ENCODE results near the gene SERPINA1. TPM values are rescaled to one million over a fixed set of nuclear protein-coding genes. Genes with fewer than 3 reads are reported as not detected.

The SERPINA1 gene
- total and polyA plus RNA-seq, 10 of the 15 experiments (the other 5 are each of a cell fraction or from before 2014, with no cell fraction given), result 0.16 to 6.6 (median 0.53) TPM

GRCh38 chr14:94376976-94377865 lies 11.2 kb downstream of the SERPINA1 start:
- Histone ChIP-seq H3K27me3 (replicated peaks in 1 of 2; ENCODE audit: control insufficient read depth in 2 of 2, insufficient read depth in 2 of 2, low read length in 1 of 2) (no peaks in the 10 kb centered on the region; a peak in 2 of 4 replicates), H3K27ac (ENCODE audit: control insufficient read depth, insufficient read depth) (no peak overlapping the region), H3K4me1 (ENCODE audit: control insufficient read depth, insufficient read depth, low read length) (no peaks in the 10 kb centered on the region), H3K4me3 (no peak overlapping the region), H3K9ac (ENCODE audit: control insufficient read depth, insufficient read depth, low read length) (no peak overlapping the region), H2AFZ (ENCODE audit: control insufficient read depth, low read depth, low read length) (no peak overlapping the region), H4K20me1 (ENCODE audit: control insufficient read depth, insufficient read depth) (no peaks in the 10 kb centered on the region), H3K9me3 (replicated peaks; ENCODE audit: control insufficient read depth, insufficient read depth, low read length) (no peaks in the 10 kb centered on the region), H3K79me2 (ENCODE audit: control insufficient read depth, insufficient read depth, low read length) (no peaks in the 10 kb centered on the region), H3K36me3 (ENCODE audit: control insufficient read depth in 2 of 2, insufficient read depth in 2 of 2, low read length in 1 of 2) (no peaks in the 10 kb centered on the region), H3K4me2 (ENCODE audit: control insufficient read depth, insufficient read depth) (no peak overlapping the region)
- intact Hi-C loops (cut with micrococcal nuclease; ENCODE audit: unreplicated experiment) (no loop called here), in situ Hi-C loops (cut with MboI) (no loop called here)
- no peak for DNase-seq (ENCODE audit: low read depth, low spot score)
- RAD21 ChIA-PET (ENCODE audit: unreplicated experiment), result no interaction called here
- CTCF ChIA-PET, result no interaction called here
- SMC1A ChIA-PET (ENCODE audit: uncharacterized antibody, unreplicated experiment), result no interaction called here
- FAIRE-seq, result no peak
- ATAC-seq, result no peak
- BruUV-seq (replicated peaks), result no TSS peak
- 31% methylated on average over 10 of the region's 10 CpGs for WGBS (ENCODE audit: insufficient coverage, insufficient replicate concordance, low lambda C conversion rate, missing lambda C conversion rate)
- POLR2A ChIA-PET, result no interaction called here
- TF ChIP-seq DPF2 (IDR thresholded peaks at IDR 0.05) (no peak), FOS (IDR thresholded peaks at IDR 0.05; ENCODE audit: borderline replicate concordance, extremely low read depth, insufficient read length) (no peak), SMARCA5 (IDR thresholded peaks at IDR 0.05) (no peak), NRF1 (conservative IDR thresholded peaks at IDR 0.05; ENCODE audit: low read depth, low read length) (no peak), JUND (IDR thresholded peaks at IDR 0.05; ENCODE audit: low read depth, low read length) (no peak), CHD4 (IDR thresholded peaks at IDR 0.05) (no peak), RCOR1 (conservative IDR thresholded peaks at IDR 0.05; ENCODE audit: low read depth, low read length) (no peak), ZNF384 (IDR thresholded peaks at IDR 0.05; ENCODE audit: borderline replicate concordance, low read depth, low read length) (no peak), PAX5 (IDR thresholded peaks at IDR 0.05; ENCODE audit: borderline replicate concordance, low read depth, low read length) (no peak), USF1 (IDR thresholded peaks at IDR 0.05; ENCODE audit: borderline replicate concordance, extremely low read length, insufficient read depth, low read depth, low read length) (no peak), TCF3 (IDR thresholded peaks at IDR 0.05; ENCODE audit: borderline replicate concordance, insufficient read depth, low read depth, low read length) (no peak), CBX3 (IDR thresholded peaks at IDR 0.05; ENCODE audit: borderline replicate concordance, low read depth) (no peak), STAT1 (conservative IDR thresholded peaks at IDR 0.05) (no peak), EED (IDR thresholded peaks at IDR 0.05; ENCODE audit: low read depth) (no peak), NR2F1 (conservative IDR thresholded peaks at IDR 0.05) (no peak), TARDBP (IDR thresholded peaks at IDR 0.05; ENCODE audit: borderline replicate concordance) (no peak), E2F4 (IDR thresholded peaks at IDR 0.05; ENCODE audit: low read depth, low read length) (no peak)
